Thyroid gland (tissue), 4 donors: ENCODE data around the gene MOB3A.

ENCODE experiments used
- POLR2A ChIP-seq, 2 donors: fragments of 450-650 bp; IDR thresholded peaks; one replicate each; pipeline ENCODE4 v1.6.1; 2017; ENCODE audit warnings: antibody characterized with exemption in 2 of 2, mild to moderate bottlenecking in 2 of 2, moderate library complexity in 1 of 2
- TF ChIP-seq, protein P1 (sequence below), 6 experiments: fragments of 200-600 bp in 3 of 6; fragments of 450-650 bp in 3 of 6; sonication (generic) in 3 of 6; IDR thresholded peaks; one replicate each; pipeline ENCODE4 v1.5.1; 2016 to 2019; ENCODE audit warnings: antibody characterized with exemption in 6 of 6, mild to moderate bottlenecking in 2 of 6, inconsistent platforms in 1 of 6, moderate library complexity in 1 of 6

DNA sequence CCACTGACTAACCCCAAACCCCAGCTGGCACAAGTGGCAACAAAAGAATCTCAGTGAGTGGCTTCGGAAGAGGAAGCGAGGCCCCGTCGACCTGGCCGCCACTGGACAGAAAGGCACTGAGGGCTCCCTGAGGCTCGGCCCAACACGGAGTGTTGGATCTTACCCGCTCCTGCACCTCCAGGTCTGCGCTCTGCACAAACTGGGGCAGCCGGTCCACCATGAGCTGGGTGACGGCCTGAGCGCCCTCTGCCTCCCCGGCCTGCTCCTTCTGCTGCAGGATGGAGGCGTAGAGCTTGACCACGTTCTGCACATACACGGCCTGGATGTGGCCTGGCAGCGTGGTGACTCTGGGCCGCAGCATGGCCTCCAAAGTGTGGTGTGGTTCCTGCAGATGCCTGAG lies 22.3 kb upstream of the MOB3A start:
- TF ChIP-seq, protein P1, sequence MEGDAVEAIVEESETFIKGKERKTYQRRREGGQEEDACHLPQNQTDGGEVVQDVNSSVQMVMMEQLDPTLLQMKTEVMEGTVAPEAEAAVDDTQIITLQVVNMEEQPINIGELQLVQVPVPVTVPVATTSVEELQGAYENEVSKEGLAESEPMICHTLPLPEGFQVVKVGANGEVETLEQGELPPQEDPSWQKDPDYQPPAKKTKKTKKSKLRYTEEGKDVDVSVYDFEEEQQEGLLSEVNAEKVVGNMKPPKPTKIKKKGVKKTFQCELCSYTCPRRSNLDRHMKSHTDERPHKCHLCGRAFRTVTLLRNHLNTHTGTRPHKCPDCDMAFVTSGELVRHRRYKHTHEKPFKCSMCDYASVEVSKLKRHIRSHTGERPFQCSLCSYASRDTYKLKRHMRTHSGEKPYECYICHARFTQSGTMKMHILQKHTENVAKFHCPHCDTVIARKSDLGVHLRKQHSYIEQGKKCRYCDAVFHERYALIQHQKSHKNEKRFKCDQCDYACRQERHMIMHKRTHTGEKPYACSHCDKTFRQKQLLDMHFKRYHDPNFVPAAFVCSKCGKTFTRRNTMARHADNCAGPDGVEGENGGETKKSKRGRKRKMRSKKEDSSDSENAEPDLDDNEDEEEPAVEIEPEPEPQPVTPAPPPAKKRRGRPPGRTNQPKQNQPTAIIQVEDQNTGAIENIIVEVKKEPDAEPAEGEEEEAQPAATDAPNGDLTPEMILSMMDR (IDR thresholded peaks at IDR 0.05) = no peak
- no peak for TF ChIP-seq POLR2A (IDR thresholded peaks at IDR 0.05)
